Large intestine (tissue), 3 donors: Measurements from ENCODE around the gene IL17RC. TPM values are rescaled to one million over a fixed set of nuclear protein-coding genes. Genes with fewer than 3 reads are reported as not detected.

Source experiments
- DNase-seq, 2 donors: peaks; one replicate each; pipeline versions ENCODE4 v3.0.0 to v3.0.0-alpha.2; 2013
- H3K27ac ChIP-seq: one replicate; pipeline ENCODE4 v1.5.1; 2013; ENCODE audit warnings: low read length
- H3K27me3 ChIP-seq: 2 replicates; pipeline ENCODE4 v1.6.1; 2013; ENCODE audit warnings: low read length; ENCODE audit not compliant: control insufficient read depth, insufficient read depth
- H3K36me3 ChIP-seq: 2 replicates; pipeline ENCODE4 v1.6.1; 2013; ENCODE audit warnings: low read length; ENCODE audit not compliant: control insufficient read depth, insufficient read depth
- H3K4me1 ChIP-seq: one replicate; pipeline ENCODE4 v1.6.1; 2013; ENCODE audit warnings: low read length; ENCODE audit not compliant: control insufficient read depth, insufficient read depth
- H3K4me3 ChIP-seq: one replicate; pipeline ENCODE4 v1.5.1; 2013; ENCODE audit warnings: low read length
- H3K9me3 ChIP-seq: one replicate; pipeline ENCODE4 v1.6.1; 2013; ENCODE audit warnings: mild to moderate bottlenecking, low read depth, low read length, moderate library complexity; ENCODE audit not compliant: control insufficient read depth
- WGBS: methylation state at CpG from one replicate; pipeline ENCODE4 v1.1.5; 2013; ENCODE audit warnings: low lambda C conversion rate; ENCODE audit not compliant: insufficient coverage; 5-methylcytosine and 5-hydroxymethylcytosine counted together
- polyA plus RNA-seq: library from polyadenylated mRNA; unstranded; fragments of 120-200 nt; gene quantifications from one replicate; pipeline ENCODE4 v1.2.1, GENCODE V29; 2013

IL17RC gene
- polyA plus RNA-seq, 1 donor: 36.3 TPM

GRCh38 chr3:9881441-9881840, 35.5 kb upstream of the IL17RC start:
- no peak for DNase-seq
- WGBS: no CpG with 5 or more reads among the region's 1 CpG
- no peak overlapping the region for H3K27ac ChIP-seq
- H3K36me3 ChIP-seq: no peaks in the 10 kb centered on the region
- no peak overlapping the region for H3K4me3 ChIP-seq
- H3K9me3 ChIP-seq: peaks cover 3% of the 10 kb centered on the region
- H3K4me1 ChIP-seq: peaks cover 29% of the 10 kb centered on the region
- no peaks in the 10 kb centered on the region for H3K27me3 ChIP-seq

- DNase-seq: no peak
- no peaks in the 10 kb centered on the region for H3K36me3 ChIP-seq
- no peaks in the 10 kb centered on the region for H3K27me3 ChIP-seq
- WGBS: 64% methylated on average over 4 of the region's 7 CpGs
- H3K4me1 ChIP-seq: peaks cover 19% of the 10 kb centered on the region
- no peak overlapping the region for H3K4me3 ChIP-seq
- H3K27ac ChIP-seq: peak overlapping the region; percentile 90
- H3K9me3 ChIP-seq: no peaks in the 10 kb centered on the region
Measured at GRCh38 chr3:9883706-9884554, 33.0 kb upstream of the IL17RC start.

GRCh38 chr3:9884555-9885165, 32.2 kb upstream of the IL17RC start:
- peak; percentile 85 to 94 for DNase-seq
- Histone ChIP-seq H3K27ac (peak overlapping the region; percentile 90), H3K4me3 (no peak overlapping the region), H3K36me3 (no peaks in the 10 kb centered on the region), H3K4me1 (peaks cover 12% of the 10 kb centered on the region), H3K9me3 (no peaks in the 10 kb centered on the region), H3K27me3 (no peaks in the 10 kb centered on the region)
- 0% methylated on average over 1 of the region's 11 CpGs for WGBS

GRCh38 chr3:9886328-9886727, 30.6 kb upstream of the IL17RC start:
- H3K4me1 ChIP-seq: peaks cover 12% of the 10 kb centered on the region
- H3K4me3 ChIP-seq: no peak overlapping the region
- H3K9me3 ChIP-seq: peaks cover 4% of the 10 kb centered on the region
- H3K27ac ChIP-seq: no peak overlapping the region
- H3K36me3 ChIP-seq: no peaks in the 10 kb centered on the region
- no peak for DNase-seq
- H3K27me3 ChIP-seq: no peaks in the 10 kb centered on the region

GRCh38 chr3:9887480-9887879, 29.4 kb upstream of the IL17RC start:
- 100% methylated on average over 1 of the region's 5 CpGs for WGBS
- peaks cover 12% of the 10 kb centered on the region for H3K4me1 ChIP-seq
- peaks cover 2% of the 10 kb centered on the region for H3K36me3 ChIP-seq
- H3K4me3 ChIP-seq: no peak overlapping the region
- peaks cover 4% of the 10 kb centered on the region for H3K9me3 ChIP-seq
- H3K27ac ChIP-seq: no peak overlapping the region
- DNase-seq: no peak
- H3K27me3 ChIP-seq: no peaks in the 10 kb centered on the region

GRCh38 chr3:9888540-9888939, 28.4 kb upstream of the IL17RC start:
- Histone ChIP-seq H3K27me3 (no peaks in the 10 kb centered on the region), H3K4me3 (no peak overlapping the region), H3K36me3 (peaks cover 12% of the 10 kb centered on the region), H3K9me3 (peaks cover 4% of the 10 kb centered on the region), H3K4me1 (peaks cover 11% of the 10 kb centered on the region), H3K27ac (no peak overlapping the region)
- no peak for DNase-seq
- 93% methylated on average over 3 of the region's 3 CpGs for WGBS

GRCh38 chr3:9889405-9889804, 27.5 kb upstream of the IL17RC start:
- WGBS: 97% methylated on average over 3 of the region's 5 CpGs

GRCh38 chr3:9890249-9891071, 26.4 kb upstream of the IL17RC start, which contains the start of gene JAGN1:
TSS of gene JAGN1 (plus strand) at chr3:9890610. CDS start at chr3:9890723, 113 bp downstream.
- H3K4me3 ChIP-seq: peak within 1 kb of the TSS; percentile 95
- H3K27ac ChIP-seq: peak within 1 kb of the TSS; percentile 86
- no peaks in the 10 kb centered on the region for H3K27me3 ChIP-seq
- peak; percentile 82 to 93 for DNase-seq
- H3K9me3 ChIP-seq: peaks cover 4% of the 10 kb centered on the region
- peaks cover 15% of the 10 kb centered on the region for H3K36me3 ChIP-seq
- no CpG with 5 or more reads among the region's 62 CpGs for WGBS
- no peaks in the 10 kb centered on the region for H3K4me1 ChIP-seq

More at GRCh38 chr3:9889405-9889804, 27.5 kb upstream of the IL17RC start:
- no peak overlapping the region for H3K4me3 ChIP-seq
- H3K27me3 ChIP-seq: no peaks in the 10 kb centered on the region
- peaks cover 15% of the 10 kb centered on the region for H3K36me3 ChIP-seq
- peaks cover 4% of the 10 kb centered on the region for H3K4me1 ChIP-seq
- no peak for DNase-seq
- H3K9me3 ChIP-seq: peaks cover 4% of the 10 kb centered on the region
- no peak overlapping the region for H3K27ac ChIP-seq

GRCh38 chr3:9891072-9891622, 25.8 kb upstream of the IL17RC start:
- H3K27ac ChIP-seq: peak overlapping the region; percentile 86
- peaks cover 15% of the 10 kb centered on the region for H3K36me3 ChIP-seq
- no peak for DNase-seq
- H3K4me1 ChIP-seq: peaks cover 1% of the 10 kb centered on the region
- 10% methylated on average over 4 of the region's 12 CpGs for WGBS
- peaks cover 4% of the 10 kb centered on the region for H3K9me3 ChIP-seq
- no peaks in the 10 kb centered on the region for H3K27me3 ChIP-seq
- H3K4me3 ChIP-seq: peak overlapping the region; percentile 95

- no peak overlapping the region for H3K4me3 ChIP-seq
- no CpG with 5 or more reads among the region's 1 CpG for WGBS
- H3K4me1 ChIP-seq: peaks cover 25% of the 10 kb centered on the region
- DNase-seq: no peak
- H3K27me3 ChIP-seq: no peaks in the 10 kb centered on the region
- H3K9me3 ChIP-seq: peaks cover 4% of the 10 kb centered on the region
- peaks cover 15% of the 10 kb centered on the region for H3K36me3 ChIP-seq
- H3K27ac ChIP-seq: no peak overlapping the region
Measured at GRCh38 chr3:9893739-9894138, 23.2 kb upstream of the IL17RC start.
